IMR-90 (cell line): ENCODE results near the gene MED6. TPM values are rescaled to one million over a fixed set of nuclear protein-coding genes. Genes with fewer than 3 reads are reported as not detected.

Source experiments
- ATAC-seq: fragments of 200-7000 bp; cut with Tn5 transposase; 2 replicates; pipeline ENCODE4 v1.9.1; 2020; ENCODE audit warnings: low read depth, mild to moderate bottlenecking, moderate library complexity
- BruUV-seq: library from RNA; stranded (reverse); fragments of 400-500 nt; replicated peaks from 2 replicates; lab custom pipeline; 2021; lab: Mats Ljungman, UMichigan
- CTCF ChIA-PET: fragments of 300-600 bp; formaldehyde crosslinking; extraction: SDS; loops from one replicate; lab custom pipeline; 2021; ENCODE audit warnings: antibody characterized with exemption; lab: Yijun Ruan, JAX
- POLR2A ChIA-PET: fragments of 300-600 bp; sonication (Branson Sonifier 250); formaldehyde crosslinking; loops from one replicate; lab custom pipeline; 2022; ENCODE audit warnings: antibody characterized with exemption; ENCODE audit not compliant: unreplicated experiment; lab: Charles Lee
- DNase-seq: peaks from one replicate; pipeline ENCODE4 v3.0.0; 2013
- H2AFZ ChIP-seq: replicated peaks from 2 replicates; pipeline ENCODE3; 2013; ENCODE audit warnings: low read length, mild to moderate bottlenecking; ENCODE audit not compliant: poor library complexity
- H2AK5ac ChIP-seq: 2 replicates; pipeline ENCODE4 v1.6.1; 2013; ENCODE audit warnings: low read depth, low read length, inconsistent platforms
- H2AK9ac ChIP-seq: replicated peaks from 2 replicates; pipeline ENCODE3; 2013; ENCODE audit warnings: mild to moderate bottlenecking, low read depth, low read length, moderate library complexity; ENCODE audit not compliant: poor library complexity
- H2BK120ac ChIP-seq: 2 replicates; pipeline ENCODE4 v1.6.1; 2013; ENCODE audit warnings: low read depth, low read length, inconsistent platforms
- H2BK15ac ChIP-seq: 3 replicates; pipeline ENCODE4 v1.6.1; 2013; ENCODE audit warnings: low read depth, low read length, inconsistent platforms
- H2BK20ac ChIP-seq: 2 replicates; pipeline ENCODE4 v1.6.1; 2013; ENCODE audit warnings: low read depth, mild to moderate bottlenecking, inconsistent platforms, low read length, moderate library complexity
- H2BK5ac ChIP-seq: 2 replicates; pipeline ENCODE4 v1.6.1; 2013; ENCODE audit warnings: mild to moderate bottlenecking, low read depth, low read length, inconsistent platforms; ENCODE audit not compliant: poor library complexity, severe bottlenecking
- H3K14ac ChIP-seq: replicated peaks from 2 replicates; pipeline ENCODE4 v1.6.1; 2013; ENCODE audit warnings: low read depth, low read length, inconsistent platforms
- H3K18ac ChIP-seq: 2 replicates; pipeline ENCODE4 v1.6.1; 2013; ENCODE audit warnings: low read depth, low read length, control low read depth
- H3K23ac ChIP-seq: 2 replicates; pipeline ENCODE4 v1.6.1; 2013; ENCODE audit warnings: low read depth, low read length, inconsistent platforms
- H3K27ac ChIP-seq: 2 replicates; pipeline ENCODE4 v1.5.1; 2013; ENCODE audit warnings: mild to moderate bottlenecking, control low read depth, low read length; ENCODE audit not compliant: insufficient read depth
- H3K27me3 ChIP-seq: 2 replicates; pipeline ENCODE4 v1.6.1; 2013; ENCODE audit warnings: low read length; ENCODE audit not compliant: control insufficient read depth, insufficient read depth
- H3K36me3 ChIP-seq: 2 replicates; pipeline ENCODE4 v1.6.1; 2013; ENCODE audit warnings: low read length, mixed read lengths; ENCODE audit not compliant: control insufficient read depth, insufficient read depth
- H3K4ac ChIP-seq: 2 replicates; pipeline ENCODE4 v1.6.1; 2013; ENCODE audit warnings: low read depth, low read length, inconsistent platforms
- H3K4me1 ChIP-seq: 2 replicates; pipeline ENCODE4 v1.6.1; 2013; ENCODE audit warnings: low read length, mixed read lengths; ENCODE audit not compliant: control insufficient read depth, insufficient read depth
- H3K4me2 ChIP-seq: 2 replicates; pipeline ENCODE4 v1.6.1; 2013; ENCODE audit warnings: low read depth, mild to moderate bottlenecking, control low read depth, low read length, moderate library complexity
- H3K4me3 ChIP-seq: 2 replicates; pipeline ENCODE4 v1.5.1; 2013; ENCODE audit warnings: low read depth, mild to moderate bottlenecking, control low read depth, low read length, moderate library complexity; ENCODE audit not compliant: insufficient read depth
- H3K56ac ChIP-seq: 2 replicates; pipeline ENCODE4 v1.6.1; 2013; ENCODE audit warnings: low read length, inconsistent platforms; ENCODE audit not compliant: insufficient read depth; ENCODE audit errors: extremely low read depth
- H3K79me1 ChIP-seq, 2 experiments: 2 replicates each; pipeline ENCODE4 v1.6.1; 2013; ENCODE audit warnings: low read length in 2 of 2, inconsistent platforms in 1 of 2, low read depth in 1 of 2
- H3K9ac ChIP-seq: 2 replicates; pipeline ENCODE4 v1.6.1; 2013; ENCODE audit warnings: low read depth, low read length, control low read depth
- H3K9me1 ChIP-seq: 2 replicates; pipeline ENCODE4 v1.6.1; 2013; ENCODE audit warnings: low read length, inconsistent platforms; ENCODE audit not compliant: insufficient read depth
- H3K9me3 ChIP-seq: 2 replicates; pipeline ENCODE4 v1.6.1; 2013; ENCODE audit warnings: low read length; ENCODE audit not compliant: control insufficient read depth, insufficient read depth
- H4K20me1 ChIP-seq: 2 replicates; pipeline ENCODE4 v1.6.1; 2013; ENCODE audit warnings: low read length, inconsistent platforms; ENCODE audit not compliant: insufficient read depth
- H4K5ac ChIP-seq: 2 replicates; pipeline ENCODE4 v1.6.1; 2013; ENCODE audit warnings: mild to moderate bottlenecking, low read depth, low read length, control low read depth
- H4K8ac ChIP-seq, 2 experiments: 2 replicates each; pipeline ENCODE4 v1.6.1; 2013; ENCODE audit warnings: low read depth in 2 of 2, low read length in 2 of 2, control low read depth in 1 of 2, inconsistent platforms in 1 of 2
- H4K91ac ChIP-seq: 2 replicates; pipeline ENCODE4 v1.6.1; 2013; ENCODE audit warnings: low read depth, low read length, inconsistent platforms; ENCODE audit not compliant: insufficient read depth
- CEBPB ChIP-seq: IDR thresholded peaks from 2 replicates; pipeline ENCODE4 v1.6.1; 2012; ENCODE audit warnings: low read depth, low read length, improper control_type of control experiment
- CTCF ChIP-seq: conservative IDR thresholded peaks from 2 replicates; pipeline ENCODE4 v1.5.1; 2012; ENCODE audit warnings: mild to moderate bottlenecking, low read depth, low read length, improper control_type of control experiment
- FOS ChIP-seq: fragments of 150-350 bp; IDR thresholded peaks from 2 replicates; pipeline ENCODE4 v1.6.1; 2016; ENCODE audit warnings: low read depth, low read length
- MAZ ChIP-seq: IDR thresholded peaks from 2 replicates; pipeline ENCODE4 v1.6.1; 2012; ENCODE audit warnings: low read depth, mild to moderate bottlenecking, low read length, improper control_type of control experiment, moderate library complexity, borderline replicate concordance
- MXI1 ChIP-seq: IDR thresholded peaks from 2 replicates; pipeline ENCODE4 v1.6.1; 2012; ENCODE audit warnings: low read depth, mild to moderate bottlenecking, low read length, moderate library complexity, borderline replicate concordance
- NFE2L2 ChIP-seq: fragments of 150-350 bp; IDR thresholded peaks from 2 replicates; pipeline ENCODE4 v1.6.1; 2016; ENCODE audit warnings: low read depth, mild to moderate bottlenecking, low read length
- RAD21 ChIP-seq: IDR thresholded peaks from 2 replicates; pipeline ENCODE4 v1.6.1; 2012; ENCODE audit warnings: low read length, improper control_type of control experiment
- RCOR1 ChIP-seq: IDR thresholded peaks from 2 replicates; pipeline ENCODE4 v1.6.1; 2012; ENCODE audit warnings: mild to moderate bottlenecking, low read length, improper control_type of control experiment; ENCODE audit not compliant: insufficient replicate concordance
- RFX5 ChIP-seq: IDR thresholded peaks from 2 replicates; pipeline ENCODE4 v1.8.0; 2012; ENCODE audit warnings: low read depth, mild to moderate bottlenecking, low read length, moderate library complexity
- SMC3 ChIP-seq: fragments of 150-350 bp; IDR thresholded peaks from 2 replicates; pipeline ENCODE4 v1.6.1; 2016; ENCODE audit warnings: low read depth, mild to moderate bottlenecking, antibody characterized with exemption, low read length, moderate library complexity
- USF2 ChIP-seq: fragments of 150-350 bp; IDR thresholded peaks from 2 replicates; pipeline ENCODE4 v1.6.1; 2017; ENCODE audit warnings: mild to moderate bottlenecking, antibody characterized with exemption, low read length, low read depth
- WGBS, 2 experiments: methylation state at CpG; one replicate each; pipeline versions ENCODE4 v1.1.5 to v1.1.7; 2013; ENCODE audit warnings: missing lambda C conversion rate in 2 of 2; ENCODE audit not compliant: insufficient read length in 1 of 2; ENCODE audit errors: extremely low coverage in 2 of 2; 5-methylcytosine and 5-hydroxymethylcytosine counted together
- dilution Hi-C: fragments of 300-500 bp; cut with HindIII; formaldehyde crosslinking; loops from one replicate; pipeline ENCODE4 v1.14.3; 2018; ENCODE audit warnings: low sequenced_read_pairs; ENCODE audit not compliant: unreplicated experiment
- in situ Hi-C: fragments of 300-500 bp; cut with MboI; formaldehyde crosslinking; loops from 3 replicates; pipeline ENCODE4 v1.14.3; 2019; ENCODE audit warnings: low sequenced_read_pairs, inconsistent platforms, mixed read lengths
- intact Hi-C: fragments of 100-400 bp; cut with micrococcal nuclease; formaldehyde crosslinking; loops from 2 replicates; pipeline ENCODE4 v1.10.0; 2022
- polyA plus RNA-seq, 3 experiments: library from polyadenylated mRNA; depleted of rRNA; stranded (reverse); fragments of >200 nt; gene quantifications; 2 replicates each; pipeline ENCODE4 v1.2.3, GENCODE V29; 2012; ENCODE audit warnings: low replicate concordance in 1 of 3
- total RNA-seq: library from RNA; depleted of rRNA; stranded (reverse); fragments of >200 nt; gene quantifications from 2 replicates; pipeline ENCODE4 v1.2.3, GENCODE V29; 2012

MED6 gene
- total and polyA plus RNA-seq, 2 of the 4 experiments (the other 2 are of a cell fraction) = 24.3 to 31.5 TPM

- in situ Hi-C loops (loop anchor here (25.0 kb wide), 1 partner anchor 351 kb away; no protein-coding TSS in a partner anchor), dilution Hi-C loops (no loop called here), intact Hi-C loops (no loop called here)
- Histone ChIP-seq H3K18ac (no peak overlapping the region), H2BK20ac (no peak overlapping the region), H3K36me3 (no peaks in the 10 kb centered on the region), H3K14ac (no peak overlapping the region), H4K20me1 (no peaks in the 10 kb centered on the region), H3K79me1 (no peaks in the 10 kb centered on the region), H3K27ac (no peak overlapping the region), H3K4ac (no peak overlapping the region), H4K5ac (no peak overlapping the region), H3K4me2 (no peak overlapping the region), H3K23ac (no peak overlapping the region), H3K4me3 (no peak overlapping the region), H3K27me3 (peaks cover 7% of the 10 kb centered on the region), H3K9me3 (no peaks in the 10 kb centered on the region), H2AK9ac (no peak overlapping the region), H2BK120ac (no peak overlapping the region), H2AFZ (no peak overlapping the region), H3K56ac (no peak overlapping the region), H3K4me1 (no peaks in the 10 kb centered on the region), H2BK15ac (no peak overlapping the region), H2AK5ac (no peak overlapping the region), H2BK5ac (no peak overlapping the region), H4K91ac (no peak overlapping the region), H4K8ac (no peak overlapping the region), H3K9me1 (no peaks in the 10 kb centered on the region), H3K9ac (no peak overlapping the region)
- no CpG with 5 or more reads among the region's 3 CpGs for WGBS, 2 experiments
- no peak for DNase-seq
- no peak for ATAC-seq
- TF ChIP-seq CTCF = no peak
- TF ChIP-seq FOS = no peak
- no peak for TF ChIP-seq RCOR1
- TF ChIP-seq RFX5 = no peak
- no peak for TF ChIP-seq RAD21
- TF ChIP-seq NFE2L2 = no peak
- TF ChIP-seq MAZ = no peak
- no peak for TF ChIP-seq USF2
- TF ChIP-seq SMC3 = no peak
- no peak for TF ChIP-seq MXI1
- no peak for TF ChIP-seq CEBPB
- BruUV-seq = no TSS peak
- ChIA-PET POLR2A (no interaction called here), CTCF (no interaction called here)
These were observed 10.8 kb upstream of the MED6 start for GRCh38 chr14:70611216-70611615.
